ENCODE data around the gene MCEMP1. TPM values are rescaled to one million over a fixed set of nuclear protein-coding genes. Genes with fewer than 3 reads are reported as not detected.
A peak's percentile ranks its signal among the peaks of the same experiment; 100 is the strongest.

The MCEMP1 gene
- total and polyA plus RNA-seq, 2 of the 4 experiments (the other 2 are of a cell fraction), result 0.15 TPM; not detected in 1

DNA sequence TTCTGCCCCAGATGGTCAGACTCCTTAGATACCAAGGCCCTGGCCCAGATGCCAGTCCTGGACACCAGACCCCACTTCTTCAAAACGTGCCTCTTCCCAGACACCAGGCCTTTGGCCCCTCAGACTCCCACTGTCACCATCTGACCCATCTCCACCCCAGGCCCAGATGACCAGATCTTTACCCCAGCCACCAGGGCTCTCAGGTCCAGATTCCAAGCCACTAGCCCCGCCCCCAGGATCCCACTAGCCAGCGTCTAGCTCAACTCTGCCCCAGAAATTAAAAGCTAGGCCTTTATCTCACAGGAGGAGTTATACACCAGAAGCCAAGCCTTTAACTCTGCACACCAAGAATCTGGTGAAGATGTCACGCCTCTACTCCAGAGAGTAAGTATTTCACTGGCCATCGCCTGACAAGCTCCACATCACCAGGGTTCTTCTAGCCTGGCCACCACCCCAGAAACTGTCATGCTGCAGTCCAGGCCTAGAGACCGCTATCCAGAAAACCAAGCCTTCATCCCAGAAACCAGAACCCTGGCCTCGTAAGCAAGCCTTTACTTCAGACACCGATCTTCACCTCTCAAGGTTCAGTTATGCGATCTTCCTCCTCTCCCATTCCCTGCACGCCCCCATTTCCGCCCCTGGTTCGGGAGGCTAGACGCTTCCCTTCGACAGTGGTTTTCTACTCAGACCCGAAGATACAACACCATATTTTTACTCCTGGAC is 48.1 kb upstream of the MCEMP1 start:
- Histone ChIP-seq H2BK120ac (ENCODE audit: low read depth, low read length) (no peak overlapping the region), H2BK20ac (ENCODE audit: low read depth, low read length) (no peak overlapping the region), H2BK15ac (ENCODE audit: low read depth, low read length) (no peak overlapping the region), H2BK5ac (ENCODE audit: low read depth, low read length, poor library complexity, severe bottlenecking) (no peak overlapping the region), H4K5ac (ENCODE audit: low read depth, low read length) (peak overlapping the region; percentile 51), H3K4me3 (ENCODE audit: insufficient read depth, low read depth, low read length) (peak overlapping the region; percentile 70), H3K9me3 (ENCODE audit: control insufficient read depth, insufficient read depth, low read length) (no peaks in the 10 kb centered on the region), H2AK9ac (replicated peaks; ENCODE audit: low read depth, low read length, poor library complexity) (peak overlapping the region; percentile 92), H3K9ac (ENCODE audit: low read depth, low read length) (peak overlapping the region; percentile 78), H3K23ac (ENCODE audit: low read depth, low read length) (peak overlapping the region; percentile 44; the same call in 1 of the 2 replicates), H3K56ac (ENCODE audit: extremely low read depth, insufficient read depth, low read length) (peak overlapping the region; percentile 33; the same call in 1 of the 2 replicates), H3K4ac (ENCODE audit: low read depth, low read length) (peak overlapping the region; percentile 72), H4K8ac (ENCODE audit: low read depth in 2 of 2, low read length in 2 of 2) (peak overlapping the region; percentile 77 to 88), H3K4me1 (ENCODE audit: control insufficient read depth, insufficient read depth, low read length) (peaks cover 8% of the 10 kb centered on the region; the same call in 1 of the 2 replicates), H4K91ac (ENCODE audit: insufficient read depth, low read depth, low read length) (peak overlapping the region; percentile 54; the same call in 1 of the 2 replicates), H3K27me3 (ENCODE audit: control insufficient read depth, insufficient read depth, low read length) (no peaks in the 10 kb centered on the region), H3K4me2 (ENCODE audit: low read depth, low read length) (peak overlapping the region; percentile 93), H2AK5ac (ENCODE audit: low read depth, low read length) (peak overlapping the region; percentile 55), H4K20me1 (ENCODE audit: insufficient read depth, low read length) (peaks cover 5% of the 10 kb centered on the region; the same call in 1 of the 2 replicates), H3K9me1 (ENCODE audit: insufficient read depth, low read length) (0 out of 2 replicates have a peak, but pooled peaks cover 4% of the 10 kb centered on the region), H3K14ac (replicated peaks; ENCODE audit: low read depth, low read length) (peak overlapping the region; percentile 59; the same call in 1 of the 2 replicates), H2AFZ (replicated peaks; ENCODE audit: low read length, poor library complexity) (peak overlapping the region; percentile 91), H3K18ac (ENCODE audit: low read depth, low read length) (no peak overlapping the region), H3K27ac (ENCODE audit: insufficient read depth, low read length) (peak overlapping the region; percentile 47), H3K79me1 (ENCODE audit: low read depth in 1 of 2, low read length in 2 of 2) (peaks cover 3 to 56% of the 10 kb centered on the region in 2 experiments; a peak in 3 of 4 replicates), H3K36me3 (ENCODE audit: control insufficient read depth, insufficient read depth, low read length) (peaks cover 14% of the 10 kb centered on the region)
- no peak for DNase-seq
- ChIA-PET CTCF (interaction anchor here (1.2 kb wide), 2 partner anchors 52 to 60 kb away, joined by 5 to 6 read pairs; partner anchors contain the start of gene TRAPPC5), POLR2A (ENCODE audit: unreplicated experiment) (interaction anchor here (0.7 kb wide), 1 partner anchor 226 kb away, joined by 3 read pairs; no protein-coding TSS in a partner anchor)
- WGBS, 2 experiments (ENCODE audit: extremely low coverage in 2 of 2, insufficient read length in 1 of 2), result 2% methylated on average over 7 of the region's 15 CpGs; no CpG with 5 or more reads in 1 of the 2 experiments
- in situ Hi-C loops (cut with MboI; ENCODE audit: low sequenced_read_pairs), result no loop called here
- no peak for TF ChIP-seq RAD21 (IDR thresholded peaks at IDR 0.05; ENCODE audit: low read length)
- BruUV-seq (replicated peaks), result no TSS peak
- dilution Hi-C loops (cut with HindIII; ENCODE audit: low sequenced_read_pairs, unreplicated experiment), result no loop called here
- no peak for ATAC-seq (ENCODE audit: low read depth)
- intact Hi-C loops (cut with micrococcal nuclease), result loop anchor here (1.0 to 2.0 kb wide), 2 partner anchors 52 to 274 kb away; partner anchors contain the start of gene TRAPPC5

All from IMR-90 (cell line).